ENCODE data around the gene SULT1A4.
"Not testable (repeated sequence)": the region's sequence is repeated elsewhere in the genome, so short reads cannot be mapped to it uniquely, and the experiment has no call there.

DNA sequence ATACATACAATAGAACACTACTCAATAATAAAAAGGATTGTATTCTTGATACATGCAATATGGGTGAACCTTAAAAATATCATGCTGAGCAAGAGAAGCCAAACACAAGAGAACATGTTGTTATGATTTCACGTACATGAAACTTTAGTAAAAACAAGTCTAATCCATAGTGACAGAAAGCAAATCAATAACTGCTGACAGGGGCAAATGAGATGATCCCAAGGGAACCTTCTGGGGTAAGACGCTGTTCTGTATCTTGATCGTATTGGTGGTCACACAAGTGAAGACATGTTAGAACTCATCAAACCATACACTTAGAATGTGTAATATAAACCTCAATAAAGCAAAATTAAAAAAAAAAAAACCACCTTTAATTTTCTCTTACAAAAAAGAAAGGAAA, 34.3 kb upstream of the SULT1A4 start:
- TF ChIP-seq NR3C1 (CRISPR knock-in tag; conservative IDR thresholded peaks at IDR 0.05; ENCODE audit: low read depth); TEAD4 (CRISPR knock-in tag; IDR thresholded peaks at IDR 0.05); RELA (CRISPR knock-in tag; IDR thresholded peaks at IDR 0.05; ENCODE audit: borderline replicate concordance); CTCF (IDR thresholded peaks at IDR 0.05): not testable (repeated sequence)
- TF ChIP-seq, protein P1, sequence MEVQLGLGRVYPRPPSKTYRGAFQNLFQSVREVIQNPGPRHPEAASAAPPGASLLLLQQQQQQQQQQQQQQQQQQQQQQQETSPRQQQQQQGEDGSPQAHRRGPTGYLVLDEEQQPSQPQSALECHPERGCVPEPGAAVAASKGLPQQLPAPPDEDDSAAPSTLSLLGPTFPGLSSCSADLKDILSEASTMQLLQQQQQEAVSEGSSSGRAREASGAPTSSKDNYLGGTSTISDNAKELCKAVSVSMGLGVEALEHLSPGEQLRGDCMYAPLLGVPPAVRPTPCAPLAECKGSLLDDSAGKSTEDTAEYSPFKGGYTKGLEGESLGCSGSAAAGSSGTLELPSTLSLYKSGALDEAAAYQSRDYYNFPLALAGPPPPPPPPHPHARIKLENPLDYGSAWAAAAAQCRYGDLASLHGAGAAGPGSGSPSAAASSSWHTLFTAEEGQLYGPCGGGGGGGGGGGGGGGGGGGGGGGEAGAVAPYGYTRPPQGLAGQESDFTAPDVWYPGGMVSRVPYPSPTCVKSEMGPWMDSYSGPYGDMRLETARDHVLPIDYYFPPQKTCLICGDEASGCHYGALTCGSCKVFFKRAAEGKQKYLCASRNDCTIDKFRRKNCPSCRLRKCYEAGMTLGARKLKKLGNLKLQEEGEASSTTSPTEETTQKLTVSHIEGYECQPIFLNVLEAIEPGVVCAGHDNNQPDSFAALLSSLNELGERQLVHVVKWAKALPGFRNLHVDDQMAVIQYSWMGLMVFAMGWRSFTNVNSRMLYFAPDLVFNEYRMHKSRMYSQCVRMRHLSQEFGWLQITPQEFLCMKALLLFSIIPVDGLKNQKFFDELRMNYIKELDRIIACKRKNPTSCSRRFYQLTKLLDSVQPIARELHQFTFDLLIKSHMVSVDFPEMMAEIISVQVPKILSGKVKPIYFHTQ (CRISPR knock-in tag; IDR thresholded peaks at IDR 0.05) = not testable (repeated sequence)
